Measurements from ENCODE around the gene PCCA. TPM values are rescaled to one million over a fixed set of nuclear protein-coding genes. Genes with fewer than 3 reads are reported as not detected.

The PCCA gene
- total and polyA plus RNA-seq, 4 donors: 30.1 to 160 (median 76.3) TPM

- Histone ChIP-seq H3K9me3 (ENCODE audit: control insufficient read depth in 4 of 4, low read length in 3 of 4) (no peaks in the 10 kb centered on the region), H3K36me3 (ENCODE audit: control insufficient read depth in 4 of 4, insufficient read depth in 3 of 4, low read depth in 1 of 4, low read length in 3 of 4) (peaks cover 0 to 19% (median 5%) of the 10 kb centered on the region in 4 donors), H3K27me3 (ENCODE audit: control insufficient read depth in 4 of 4, insufficient read depth in 4 of 4, low read length in 3 of 4) (no peaks in the 10 kb centered on the region), H3K27ac (ENCODE audit: low read depth in 1 of 2, low read length in 2 of 2) (no peak overlapping the region), H3K9ac (ENCODE audit: low read depth in 1 of 2, low read length in 2 of 2) (no peak overlapping the region), H3K4me3 (ENCODE audit: low read depth in 1 of 3, low read length in 3 of 3) (no peak overlapping the region), H3K4me1 (ENCODE audit: control insufficient read depth in 4 of 4, insufficient read depth in 4 of 4, low read length in 3 of 4) (peaks cover 0 to 8% (median 0%) of the 10 kb centered on the region in 4 donors)
- TF ChIP-seq REST (IDR thresholded peaks at IDR 0.05) (no peak), RAD21 (IDR thresholded peaks at IDR 0.05) (no peak), HNF4G (IDR thresholded peaks at IDR 0.05) (no peak), FOXA2 (IDR thresholded peaks at IDR 0.05) (no peak)
- 97% methylated on average over 6 of the region's 6 CpGs for WGBS
- no peak for DNase-seq (ENCODE audit: low spot score)
Measured at GRCh38 chr13:100154842-100155416, 66.0 kb downstream of the PCCA start.

GRCh38 chr13:100156788-100157187, 67.9 kb downstream of the PCCA start:
- 92% methylated on average over 1 of the region's 1 CpG for WGBS
- no peak for DNase-seq (ENCODE audit: low spot score)
- no peak overlapping the region for H3K27ac ChIP-seq (ENCODE audit: low read depth in 1 of 2, low read length in 2 of 2)

More at GRCh38 chr13:100156788-100157187, 67.9 kb downstream of the PCCA start:
- TF ChIP-seq ZBTB33 (IDR thresholded peaks at IDR 0.05) (no peak), TAF1 (conservative IDR thresholded peaks at IDR 0.05) (no peak), HNF4A (conservative IDR thresholded peaks at IDR 0.05) (no peak), YY1 (IDR thresholded peaks at IDR 0.05) (no peak), HNF4G (IDR thresholded peaks at IDR 0.05) (no peak), EGR1 (IDR thresholded peaks at IDR 0.05; ENCODE audit: low read depth in 2 of 2) (no peak), NR2F2 (IDR thresholded peaks at IDR 0.05) (no peak), ATF3 (IDR thresholded peaks at IDR 0.05) (no peak), RAD21 (IDR thresholded peaks at IDR 0.05) (no peak), JUND (IDR thresholded peaks at IDR 0.05) (no peak), RXRA (IDR thresholded peaks at IDR 0.05) (no peak), CTCF (IDR thresholded peaks at IDR 0.05; ENCODE audit: low read depth, low read length, missing input control) (no peak)
- Histone ChIP-seq H3K27me3 (ENCODE audit: control insufficient read depth in 4 of 4, insufficient read depth in 4 of 4, low read length in 3 of 4) (no peaks in the 10 kb centered on the region), H3K4me1 (ENCODE audit: control insufficient read depth in 4 of 4, insufficient read depth in 4 of 4, low read length in 3 of 4) (peaks cover 0 to 8% (median 0%) of the 10 kb centered on the region in 4 donors), H3K9me3 (ENCODE audit: control insufficient read depth in 4 of 4, low read length in 3 of 4) (no peaks in the 10 kb centered on the region), H3K9ac (ENCODE audit: low read depth in 1 of 2, low read length in 2 of 2) (no peak overlapping the region), H3K36me3 (ENCODE audit: control insufficient read depth in 4 of 4, insufficient read depth in 3 of 4, low read depth in 1 of 4, low read length in 3 of 4) (peaks cover 0 to 21% (median 4%) of the 10 kb centered on the region in 4 donors), H3K4me3 (ENCODE audit: low read depth in 1 of 3, low read length in 3 of 3) (no peak overlapping the region)

Data from liver (tissue), 9 donors.